HepG2 (cell line): ENCODE measurements around the gene ABCF1. TPM values are rescaled to one million over a fixed set of nuclear protein-coding genes. Genes with fewer than 3 reads are reported as not detected.

Experiments
- ATAC-seq: fragments of 200-7000 bp; cut with Tn5 transposase; 3 replicates; pipeline ENCODE4 v1.9.1; 2020; ENCODE audit warnings: mild to moderate bottlenecking, moderate library complexity
- BruUV-seq: library from RNA; stranded (reverse); fragments of 400-500 nt; replicated peaks from 2 replicates; lab custom pipeline; 2021; lab: Mats Ljungman, UMichigan
- CTCF ChIA-PET: fragments of 300-600 bp; formaldehyde crosslinking; extraction: SDS; loops from one replicate; lab custom pipeline; 2021; ENCODE audit warnings: low total read pairs, inconsistent platforms, low intra/inter-chr PET ratio; lab: Yijun Ruan, JAX
- POLR2A ChIA-PET: fragments of 350-600 bp; sonication (Branson Sonifier 250); formaldehyde crosslinking; loops from one replicate; lab custom pipeline; 2020; ENCODE audit warnings: antibody characterized with exemption, inconsistent platforms; lab: Yijun Ruan, JAX
- DNase-seq: peaks from one replicate; pipeline ENCODE4 v3.0.0-alpha.2; 2015; ENCODE audit warnings: low spot score
- FAIRE-seq: peaks from 3 replicates; lab custom pipeline; 2011; peaks lifted over from hg19 to GRCh38; lab: Jason Lieb, UNC
- H2AFZ ChIP-seq: one replicate; pipeline ENCODE4 v1.6.1; 2011; ENCODE audit warnings: low read length, inconsistent platforms
- H3K27ac ChIP-seq: fragments of 300-600 bp; 3 replicates; pipeline ENCODE4 v1.8.0; 2011; ENCODE audit warnings: mixed run types, mild to moderate bottlenecking, mixed read lengths, low read length, inconsistent platforms; ENCODE audit not compliant: insufficient read depth; ENCODE audit errors: extremely low read length
- H3K27me3 ChIP-seq, 2 experiments: fragments of 200-600 bp in 1 of 2; 2 replicates in 1 of 2; 3 replicates in 1 of 2; pipeline versions ENCODE4 v1.6.0 to v1.8.0; 2011; ENCODE audit warnings: low read length in 2 of 2, mild to moderate bottlenecking in 2 of 2, moderate library complexity in 2 of 2, inconsistent platforms in 1 of 2; ENCODE audit not compliant: insufficient read depth in 2 of 2, control insufficient read depth in 1 of 2
- H3K36me3 ChIP-seq, 2 experiments: fragments of 200-600 bp in 1 of 2; replicated peaks in 1 of 2; 2 replicates in 1 of 2; 3 replicates in 1 of 2; pipeline versions ENCODE4 v1.5.1 to v1.8.0; 2011; ENCODE audit warnings: low read length in 2 of 2, inconsistent platforms in 1 of 2; ENCODE audit not compliant: insufficient read depth in 2 of 2, control insufficient read depth in 1 of 2
- H3K4me1 ChIP-seq: 2 replicates; pipeline ENCODE4 v1.5.1; 2012; ENCODE audit warnings: low read length, inconsistent platforms; ENCODE audit not compliant: insufficient read depth
- H3K4me2 ChIP-seq: 2 replicates; pipeline ENCODE4 v1.6.0; 2011; ENCODE audit warnings: low read depth, low read length, inconsistent platforms
- H3K4me3 ChIP-seq, 3 experiments: fragments of 200-600 bp in 1 of 3; sonication (generic), shearing (Covaris generic) in 1 of 3; replicated peaks in 1 of 3; 2 replicates each; pipeline ENCODE4 v1.5.1; 2011 to 2016; ENCODE audit warnings: low read length in 3 of 3, inconsistent platforms in 2 of 3, low read depth in 2 of 3, mild to moderate bottlenecking in 2 of 3, control low read depth in 1 of 3, mixed read lengths in 1 of 3; ENCODE audit not compliant: insufficient read depth in 1 of 3
- H3K79me2 ChIP-seq: one replicate; pipeline ENCODE4 v1.6.1; 2011; ENCODE audit warnings: low read length, inconsistent platforms; ENCODE audit not compliant: insufficient read depth
- H3K9ac ChIP-seq: 2 replicates; pipeline ENCODE4 v1.6.0; 2011; ENCODE audit warnings: mild to moderate bottlenecking, low read depth, low read length, inconsistent platforms; ENCODE audit not compliant: insufficient read depth
- H3K9me3 ChIP-seq: 2 replicates; pipeline ENCODE4 v1.5.1; 2012; ENCODE audit warnings: mild to moderate bottlenecking, low read length
- H4K20me1 ChIP-seq: 2 replicates; pipeline ENCODE4 v1.6.0; 2011; ENCODE audit warnings: inconsistent platforms, mild to moderate bottlenecking, low read length, moderate library complexity; ENCODE audit not compliant: insufficient read depth
- AGO2 ChIP-seq: fragments of 200-400 bp; formaldehyde crosslinking; optimal IDR thresholded peaks from 2 replicates; pipeline ENCODE3; 2017; ENCODE audit warnings: mild to moderate bottlenecking, low read depth, low read length, moderate library complexity
- CTCF ChIP-seq: sonication (generic); formaldehyde crosslinking; IDR thresholded peaks from 2 replicates; pipeline ENCODE4 v1.5.0; 2020; ENCODE audit warnings: mild to moderate bottlenecking, missing genetic modification reagents, moderate library complexity
- HHEX ChIP-seq: IDR thresholded peaks from 2 replicates; pipeline ENCODE4 v1.6.1; 2016; ENCODE audit warnings: control low read depth
- PAF1 ChIP-seq: IDR thresholded peaks from 2 replicates; pipeline ENCODE4 v1.6.1; 2016; ENCODE audit warnings: missing genetic modification reagents, missing compliant biosample characterization
- POLR2AphosphoS2 ChIP-seq: IDR thresholded peaks from 2 replicates; pipeline ENCODE4 v1.6.1; 2011; ENCODE audit warnings: low read depth, low read length, improper control_type of control experiment
- POLR2AphosphoS5 ChIP-seq: IDR thresholded peaks from 2 replicates; pipeline ENCODE4 v1.6.1; 2012; ENCODE audit warnings: low read depth, low read length
- RBFOX2 ChIP-seq: fragments of 200-400 bp; formaldehyde crosslinking; IDR thresholded peaks from 2 replicates; pipeline ENCODE4 v1.6.1; 2017; ENCODE audit warnings: low read depth, mild to moderate bottlenecking, low read length
- ZNF672 ChIP-seq: sonication (generic); formaldehyde crosslinking; IDR thresholded peaks from 2 replicates; pipeline ENCODE4 v1.8.1; 2022; ENCODE audit warnings: missing genetic modification reagents
- WGBS: methylation state at CpG from one replicate; pipeline ENCODE4 v1.1.6; 2017; ENCODE audit warnings: low lambda C conversion rate; 5-methylcytosine and 5-hydroxymethylcytosine counted together
- in situ Hi-C: cut with HindIII; loops from 2 replicates; pipeline ENCODE4 v1.10.0; 2017; ENCODE audit warnings: low pct_unique_long_range_greater_than_20kb; ENCODE audit not compliant: extremely low pct_ligation_motif_present
- intact Hi-C: fragments of 100-400 bp; cut with micrococcal nuclease; formaldehyde crosslinking; loops from one replicate; pipeline ENCODE4 v1.10.0; 2022; ENCODE audit not compliant: unreplicated experiment
- polyA plus RNA-seq, 8 experiments: library from polyadenylated mRNA; depleted of rRNA in 3 of 8; stranded (reverse) in 7 of 8; unstranded in 1 of 8; fragments of >200 nt; fragmentation: Illumina TruSeq in 4 of 8; extraction: Trizol in 4 of 8; gene quantifications; 2 replicates each; pipeline versions ENCODE4 v1.2.1 to v1.2.3, GENCODE V29; 2011 to 2016; ENCODE audit warnings: low read depth in 4 of 8, missing spikeins in 1 of 8, mixed read lengths in 1 of 8; ENCODE audit not compliant: insufficient read depth in 1 of 8
- total RNA-seq, 5 experiments: library from RNA; depleted of rRNA; stranded (reverse); fragments of >200 nt; fragmentation: Illumina TruSeq; extraction: Trizol; gene quantifications; 2 replicates each; pipeline ENCODE4 v1.2.3, GENCODE V29; 2016; ENCODE audit warnings: low read depth in 1 of 5

Gene ABCF1
- total and polyA plus RNA-seq, 2 of the 13 experiments (the other 11 are each of a cell fraction or from before 2014, with no cell fraction given) = 25.4 to 98.9 TPM

GRCh38 chr6:30611856-30612194 is 40.6 kb downstream of the ABCF1 start:
- WGBS = 97% methylated on average over 2 of the region's 2 CpGs
- H3K4me1 ChIP-seq = peaks cover 22% of the 10 kb centered on the region
- BruUV-seq = no TSS peak
- H4K20me1 ChIP-seq = peaks cover 10% of the 10 kb centered on the region
- in situ Hi-C loops (no loop called here), intact Hi-C loops (no loop called here)
- ATAC-seq (no peak), FAIRE-seq (no peak), DNase-seq (no peak)
- no peak overlapping the region for H3K4me3 ChIP-seq
- peaks cover 21% of the 10 kb centered on the region for H3K79me2 ChIP-seq
- H3K36me3 ChIP-seq = peaks cover 9 to 28% of the 10 kb centered on the region in 2 experiments
- H3K27me3 ChIP-seq = no peaks in the 10 kb centered on the region; a peak in 1 of 5 replicates
- ChIA-PET CTCF (interaction anchor here (0.9 kb wide), 1 partner anchor 130 kb away, joined by 3 read pairs; no protein-coding TSS in a partner anchor), POLR2A (interaction anchor here (1.2 to 4.8 kb wide), 10 partner anchors 11 to 110 kb away, joined by 3 to 172 read pairs (median 6); partner anchors contain the start of genes ABCF1, ATAT1, DHX16 and MDC1)
- H3K9ac ChIP-seq = no peak overlapping the region
- peak; percentile 59; the same call in 1 of the 2 replicates for TF ChIP-seq POLR2AphosphoS2
- no peak for TF ChIP-seq HHEX (CRISPR knock-in tag)
- 0 out of 2 replicates have a peak, but pooled peaks have one; percentile 14 for TF ChIP-seq RBFOX2
- H3K9me3 ChIP-seq = no peaks in the 10 kb centered on the region
- H2AFZ ChIP-seq = no peak overlapping the region
- no peak overlapping the region for H3K27ac ChIP-seq
- H3K4me2 ChIP-seq = no peak overlapping the region

- no peak overlapping the region for H3K27ac ChIP-seq
- H3K4me2 ChIP-seq = no peak overlapping the region
- no peaks in the 10 kb centered on the region for H3K9me3 ChIP-seq
- in situ Hi-C loops (no loop called here), intact Hi-C loops (no loop called here)
- H3K9ac ChIP-seq = no peak overlapping the region
- DNase-seq (no peak), ATAC-seq (no peak), FAIRE-seq (no peak)
- peaks cover 22% of the 10 kb centered on the region for H3K4me1 ChIP-seq
- CTCF ChIA-PET = interaction anchor here (0.9 kb wide), 1 partner anchor 130 kb away, joined by 3 read pairs; no protein-coding TSS in a partner anchor
- BruUV-seq = no TSS peak
- TF ChIP-seq CTCF (CRISPR knock-in tag) (peak; percentile 22; the same call in 1 of the 2 replicates), PAF1 (CRISPR knock-in tag) (peak; percentile 83; the same call in 1 of the 2 replicates), POLR2AphosphoS5 (peak; percentile 36; the same call in 1 of the 2 replicates), AGO2 (peak; percentile 75), ZNF672 (CRISPR knock-in tag) (no peak)
- TF ChIP-seq, all 625 proteins: peak for 4
- no peak overlapping the region for H2AFZ ChIP-seq
- POLR2A ChIA-PET = interaction anchor here (0.8 to 4.8 kb wide), 17 partner anchors 11 to 110 kb away, joined by 3 to 172 read pairs (median 6); partner anchors contain the start of genes ABCF1, ATAT1, C6orf136 and DHX16
- no peaks in the 10 kb centered on the region; a peak in 1 of 5 replicates for H3K27me3 ChIP-seq
- 94% methylated on average over 1 of the region's 1 CpG for WGBS
- H3K4me3 ChIP-seq = no peak overlapping the region
- H4K20me1 ChIP-seq = peaks cover 12% of the 10 kb centered on the region
- peaks cover 9 to 25% of the 10 kb centered on the region in 2 experiments for H3K36me3 ChIP-seq
- H3K79me2 ChIP-seq = peaks cover 23% of the 10 kb centered on the region
Measured at GRCh38 chr6:30612213-30612612, 41.0 kb downstream of the ABCF1 start.
